MG63 (cell line): ENCODE results near the gene TRABD2B. TPM values are rescaled to one million over a fixed set of nuclear protein-coding genes. Genes with fewer than 3 reads are reported as not detected.

Experiments used
- DNase-seq: peaks from one replicate; pipeline ENCODE4 v3.0.0-alpha.2; 2020
- H3K27me3 ChIP-seq: fragments of 250-450 bp; sonication (Bioruptor Pico); 2 replicates; pipeline ENCODE4 v1.5.1; 2020; ENCODE audit warnings: mild to moderate bottlenecking, moderate library complexity
- H3K36me3 ChIP-seq: fragments of 250-450 bp; sonication (Bioruptor Pico); 2 replicates; pipeline ENCODE4 v1.5.1; 2020; ENCODE audit warnings: mild to moderate bottlenecking, moderate library complexity
- H3K4me3 ChIP-seq: fragments of 250-450 bp; sonication (Bioruptor Pico); 2 replicates; pipeline ENCODE4 v1.5.1; 2020; ENCODE audit warnings: mild to moderate bottlenecking, moderate library complexity
- H3K9me3 ChIP-seq: fragments of 250-450 bp; sonication (Bioruptor Pico); 2 replicates; pipeline ENCODE4 v1.5.1; 2020; ENCODE audit warnings: mild to moderate bottlenecking, moderate library complexity
- total RNA-seq: library from RNA; depleted of rRNA; stranded (reverse); fragments of >200 nt; shearing (Covaris generic); gene quantifications from 2 replicates; pipeline ENCODE4 v1.2.3, GENCODE V29; 2014; ENCODE audit warnings: low replicate concordance

TRABD2B gene
- total RNA-seq, 1 experiment from 2014 or later, result 1.7 TPM

DNA sequence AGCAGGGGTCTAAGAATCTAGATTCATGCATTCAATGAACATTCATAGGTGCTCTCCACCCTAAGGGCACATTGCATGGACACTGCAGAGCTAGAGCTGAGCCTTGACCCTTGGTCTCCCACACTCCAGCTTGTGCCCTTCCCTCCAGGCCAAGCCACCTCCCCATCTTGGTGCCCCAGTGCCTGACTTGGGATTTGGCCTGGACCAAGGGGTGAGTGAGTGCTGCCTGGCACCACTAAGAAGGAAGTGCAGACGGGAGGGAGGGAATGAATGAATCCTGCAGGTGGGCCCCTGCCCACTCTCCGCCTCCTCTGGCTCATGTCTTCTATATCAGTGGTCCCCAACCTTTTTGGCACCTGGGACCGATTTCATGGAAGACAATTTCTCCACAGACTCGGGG, 146.7 kb downstream of the TRABD2B start:
- no peak for DNase-seq
- Histone ChIP-seq H3K27me3 (no peaks in the 10 kb centered on the region), H3K36me3 (no peaks in the 10 kb centered on the region), H3K9me3 (no peaks in the 10 kb centered on the region), H3K4me3 (no peak overlapping the region)

DNA sequence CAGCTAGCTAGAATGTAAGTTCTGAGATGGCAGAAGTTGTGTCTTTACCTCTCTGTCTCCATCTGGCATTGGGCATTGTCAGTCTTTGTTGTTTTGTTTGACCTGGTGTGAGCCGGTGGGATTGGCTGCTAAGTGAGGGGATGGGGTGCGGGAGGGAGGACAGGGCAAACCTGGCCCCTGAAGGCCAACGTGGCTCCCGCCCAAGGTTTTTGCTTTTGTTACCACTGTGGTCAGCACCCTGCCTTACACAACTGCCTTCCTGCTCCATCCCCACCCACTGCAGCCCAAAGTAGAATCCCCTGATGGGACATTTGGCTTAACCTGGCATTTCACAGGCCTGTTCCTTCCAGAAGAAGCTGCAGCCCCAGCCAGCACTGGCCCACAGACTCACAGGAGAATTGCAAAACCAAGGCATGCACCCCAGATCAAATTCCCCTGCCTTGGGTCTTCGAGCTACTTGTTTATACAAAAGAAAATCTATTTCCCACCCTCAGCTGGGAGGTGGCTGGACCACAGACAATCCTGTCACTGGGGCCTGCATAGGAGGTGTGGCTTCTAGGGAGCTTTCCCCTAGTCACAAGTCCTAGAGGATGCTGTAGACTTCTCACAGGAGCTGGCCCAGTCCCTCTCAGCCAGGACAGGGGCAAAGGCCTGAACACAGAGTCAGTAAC, 147.5 kb downstream of the TRABD2B start:
- no peaks in the 10 kb centered on the region for H3K36me3 ChIP-seq
- no peak overlapping the region for H3K4me3 ChIP-seq
- DNase-seq, result no peak
- no peaks in the 10 kb centered on the region for H3K9me3 ChIP-seq
- H3K27me3 ChIP-seq, result no peaks in the 10 kb centered on the region

DNA sequence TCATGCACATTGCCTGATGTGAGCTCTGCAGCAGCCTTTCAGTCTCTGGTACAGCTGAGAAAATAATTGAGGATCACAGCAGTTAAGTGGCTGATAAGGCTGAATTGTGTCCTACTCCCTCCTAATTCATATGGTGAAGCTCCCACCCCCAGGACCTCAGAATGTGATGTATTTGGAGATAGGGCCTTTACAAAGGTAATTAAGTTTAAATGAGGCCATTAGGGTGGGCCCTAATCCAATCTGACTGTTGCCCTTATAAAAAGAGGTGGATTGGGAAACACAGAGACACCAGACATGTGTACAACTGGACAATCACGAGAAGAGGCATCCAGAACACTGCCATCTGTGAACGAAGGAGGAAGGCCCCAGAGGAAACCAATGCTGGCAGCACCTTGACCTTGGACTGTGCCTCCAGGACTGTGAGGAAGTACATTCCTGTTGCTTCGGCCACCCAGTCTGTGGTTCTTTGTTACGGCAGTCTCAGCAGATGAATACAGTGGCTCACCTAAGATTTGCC, 148.1 kb downstream of the TRABD2B start:
- no peak for DNase-seq
- Histone ChIP-seq H3K9me3 (no peaks in the 10 kb centered on the region), H3K27me3 (no peaks in the 10 kb centered on the region), H3K4me3 (no peak overlapping the region), H3K36me3 (no peaks in the 10 kb centered on the region)

DNA sequence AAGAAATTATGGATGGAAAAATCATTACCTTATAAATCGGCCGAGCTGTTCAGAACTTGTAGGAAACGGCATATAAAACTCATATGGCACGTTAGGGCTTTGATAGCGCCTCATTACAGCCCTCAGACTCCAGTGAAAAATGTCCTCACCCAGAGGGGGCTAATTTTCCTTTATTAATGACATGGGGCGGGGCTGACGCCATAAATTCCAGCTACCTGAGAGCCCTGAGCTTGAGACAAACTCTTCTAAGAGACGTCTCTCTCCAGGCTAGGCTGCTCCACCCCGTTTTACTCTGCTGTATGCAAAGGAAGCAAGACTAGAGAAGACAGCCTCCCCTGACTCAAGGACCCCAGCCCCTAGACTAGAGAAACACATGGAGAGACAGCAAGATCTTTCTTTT, 149.4 kb downstream of the TRABD2B start:
- DNase-seq, result no peak
- no peaks in the 10 kb centered on the region for H3K9me3 ChIP-seq
- H3K4me3 ChIP-seq, result no peak overlapping the region
- H3K27me3 ChIP-seq, result no peaks in the 10 kb centered on the region
- H3K36me3 ChIP-seq, result no peaks in the 10 kb centered on the region

DNA sequence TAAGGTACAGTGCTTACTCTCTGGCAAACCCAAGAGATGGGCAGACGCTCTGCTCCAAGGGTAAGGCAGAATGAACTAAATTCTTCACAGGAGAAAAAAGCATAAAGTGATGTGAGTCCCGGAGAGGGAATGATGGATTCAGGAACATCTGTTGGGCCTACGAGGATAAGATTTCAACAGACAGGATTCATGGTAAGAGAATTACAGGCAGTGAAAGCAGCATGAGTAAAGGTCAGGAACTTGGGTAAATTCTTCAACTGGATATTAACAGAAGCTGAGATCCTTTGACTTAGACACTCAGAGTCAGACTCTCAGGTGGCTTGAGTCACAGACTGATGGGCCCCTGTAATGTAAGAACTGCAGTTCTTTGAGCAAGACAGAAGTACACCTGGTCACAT, 152.6 kb downstream of the TRABD2B start:
- H3K36me3 ChIP-seq, result no peaks in the 10 kb centered on the region
- no peak overlapping the region for H3K4me3 ChIP-seq
- no peaks in the 10 kb centered on the region for H3K9me3 ChIP-seq
- H3K27me3 ChIP-seq, result no peaks in the 10 kb centered on the region
- no peak for DNase-seq

DNA sequence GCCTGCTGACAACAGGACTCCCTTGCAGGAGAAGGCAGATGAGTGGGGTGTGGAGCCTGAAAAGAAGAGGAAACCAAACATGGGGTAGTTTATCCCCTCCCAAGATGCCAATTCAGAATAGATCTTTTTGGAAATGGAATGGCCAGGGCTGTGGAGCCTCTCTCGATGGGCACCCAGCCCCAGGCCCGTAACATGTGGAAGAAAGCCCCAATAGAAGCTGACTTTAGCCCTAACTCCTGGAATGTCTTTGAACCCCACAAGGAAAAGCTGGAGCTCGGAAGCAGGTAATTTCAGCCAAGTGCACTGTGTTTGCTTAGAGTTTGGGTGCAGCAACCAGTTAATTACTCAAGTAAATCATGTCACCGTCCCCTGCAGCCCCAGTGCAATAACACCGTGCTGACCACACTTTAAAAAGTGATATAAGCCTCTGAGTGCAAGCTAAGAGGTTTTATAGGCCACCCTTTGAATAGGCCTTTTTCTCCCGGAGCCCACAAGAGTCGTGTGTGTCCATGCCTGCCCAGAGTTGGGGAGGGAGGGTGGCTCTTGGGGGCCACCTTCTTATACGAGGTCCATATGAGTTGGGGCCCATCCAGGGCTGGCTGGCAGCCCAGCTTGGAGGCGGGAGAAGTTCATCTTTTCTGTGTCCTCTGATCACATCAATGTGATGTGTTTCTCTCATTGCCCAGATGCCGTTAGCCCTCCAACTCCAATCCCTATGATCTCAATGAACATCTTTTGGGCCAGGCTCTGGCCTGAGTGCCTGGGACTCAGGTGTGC, 153.2 kb downstream of the TRABD2B start:
- Histone ChIP-seq H3K4me3 (no peak overlapping the region), H3K27me3 (no peaks in the 10 kb centered on the region), H3K36me3 (no peaks in the 10 kb centered on the region), H3K9me3 (no peaks in the 10 kb centered on the region)
- DNase-seq, result no peak

DNA sequence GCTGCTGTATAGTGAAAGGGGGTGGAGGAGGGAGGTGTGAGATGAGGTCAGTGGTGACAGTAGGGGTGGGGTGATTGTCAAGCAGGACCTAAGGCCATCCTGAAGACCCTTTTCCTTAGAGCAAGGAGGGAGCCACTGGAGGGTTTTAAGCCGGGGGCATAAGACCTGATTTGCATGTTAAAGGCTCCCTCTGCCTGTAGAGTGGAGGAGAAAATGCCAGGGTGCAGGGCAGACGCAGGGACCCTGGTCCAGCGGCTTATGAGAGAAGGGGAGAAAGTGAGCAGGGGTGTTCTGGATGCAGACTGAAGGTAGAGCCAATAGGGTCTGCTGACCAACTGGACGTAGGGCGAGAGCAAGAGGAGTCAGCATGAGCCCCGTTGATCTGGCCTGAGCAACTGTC, 154.1 kb downstream of the TRABD2B start:
- DNase-seq, result no peak
- Histone ChIP-seq H3K9me3 (no peaks in the 10 kb centered on the region), H3K27me3 (no peaks in the 10 kb centered on the region), H3K4me3 (no peak overlapping the region), H3K36me3 (no peaks in the 10 kb centered on the region)

DNA sequence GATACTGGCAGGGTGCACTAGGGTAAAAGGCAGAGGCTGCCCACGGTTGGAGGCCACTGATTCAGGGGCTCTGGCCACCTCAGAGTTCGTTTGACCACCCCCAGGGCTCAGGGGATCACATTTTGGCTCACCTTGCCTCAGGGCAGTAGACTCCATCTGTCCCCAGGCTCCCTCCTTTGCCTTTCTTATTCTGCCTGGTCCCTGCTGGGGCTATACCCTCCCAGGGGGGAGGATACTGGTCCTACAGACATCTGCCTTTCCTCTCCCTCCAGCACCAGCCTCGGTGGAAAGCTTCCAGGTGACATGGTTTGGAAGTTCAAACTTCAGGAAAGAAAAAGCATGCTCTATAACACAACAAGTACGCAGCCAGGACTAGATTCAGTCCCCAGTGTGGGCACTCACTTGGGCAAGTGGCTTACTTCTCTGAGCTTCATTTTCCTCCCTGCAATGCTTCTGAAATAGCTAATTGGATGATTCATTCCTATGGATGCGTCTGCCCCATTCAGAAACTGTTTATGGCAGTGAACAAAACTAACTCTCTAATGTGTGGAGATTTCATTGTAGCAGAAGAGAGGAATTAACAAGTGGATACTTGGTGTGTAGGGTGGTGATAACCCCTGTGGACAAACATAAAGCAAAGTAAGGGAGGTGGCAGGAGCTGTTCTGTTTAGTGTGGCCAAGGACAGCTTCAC, 154.8 kb downstream of the TRABD2B start:
- no peak for DNase-seq
- no peaks in the 10 kb centered on the region for H3K27me3 ChIP-seq
- no peak overlapping the region for H3K4me3 ChIP-seq
- no peaks in the 10 kb centered on the region for H3K9me3 ChIP-seq
- no peaks in the 10 kb centered on the region for H3K36me3 ChIP-seq

DNA sequence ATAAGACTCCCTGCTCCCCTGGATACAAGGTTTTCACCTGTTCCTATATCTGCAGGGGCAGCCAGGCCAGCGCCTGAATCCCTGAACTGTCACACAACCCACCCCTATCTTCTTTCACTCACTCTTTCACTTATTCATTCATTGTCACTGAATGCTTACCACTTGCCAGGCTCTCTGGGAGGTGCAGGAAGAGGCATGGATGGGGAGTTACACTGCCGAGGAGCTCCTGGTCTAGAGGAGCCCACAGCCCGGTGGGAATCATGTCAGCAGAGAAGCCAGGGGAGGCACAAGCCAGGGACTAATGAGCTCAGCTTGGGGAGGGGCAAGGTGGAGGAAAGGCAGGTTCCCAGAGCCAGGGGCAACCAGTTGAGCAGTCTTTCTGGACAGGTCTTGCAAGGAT, 155.8 kb downstream of the TRABD2B start:
- Histone ChIP-seq H3K4me3 (no peak overlapping the region), H3K36me3 (no peaks in the 10 kb centered on the region), H3K9me3 (no peaks in the 10 kb centered on the region), H3K27me3 (no peaks in the 10 kb centered on the region)
- DNase-seq, result no peak

DNA sequence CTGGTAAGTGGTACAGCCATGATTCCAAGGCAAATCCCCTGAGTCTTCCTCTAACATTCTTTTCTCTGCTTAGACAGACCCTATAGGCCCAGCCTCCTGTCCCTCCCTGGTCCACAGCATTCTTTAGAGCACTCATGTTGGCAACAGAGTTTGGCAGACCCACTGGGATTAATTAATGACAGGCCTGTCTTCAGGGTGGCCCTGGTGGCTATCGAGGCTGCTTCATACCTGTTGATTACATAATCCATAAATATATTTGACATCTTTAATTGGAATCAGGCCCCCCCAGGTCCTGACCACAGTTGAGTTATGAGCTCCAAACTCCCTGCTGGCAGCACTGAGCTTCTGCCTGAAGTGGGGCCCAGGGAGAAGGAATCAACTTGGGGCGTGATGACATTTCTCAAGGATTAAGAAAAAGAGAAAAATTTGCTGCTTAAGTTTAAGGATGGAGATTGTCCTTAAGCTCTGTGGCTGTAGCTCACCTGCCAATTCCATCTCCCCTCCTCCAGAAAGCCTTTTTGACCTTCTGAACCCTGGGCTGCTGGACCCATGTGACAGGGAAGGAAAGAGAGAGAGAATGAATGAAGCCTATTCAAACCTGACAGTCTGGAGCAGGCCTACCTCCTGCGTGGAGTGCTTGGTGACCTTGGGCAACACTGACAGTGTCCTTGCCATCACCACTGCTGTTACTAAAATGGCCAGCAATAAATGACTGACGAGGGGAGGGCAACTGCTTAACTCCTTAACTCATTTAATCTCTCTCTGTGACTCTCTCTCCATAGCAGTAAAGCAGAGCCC, 156.6 kb downstream of the TRABD2B start:
- H3K9me3 ChIP-seq, result peaks cover 2% of the 10 kb centered on the region
- no peak overlapping the region for H3K4me3 ChIP-seq
- H3K27me3 ChIP-seq, result no peaks in the 10 kb centered on the region
- H3K36me3 ChIP-seq, result no peaks in the 10 kb centered on the region
- no peak for DNase-seq

DNA sequence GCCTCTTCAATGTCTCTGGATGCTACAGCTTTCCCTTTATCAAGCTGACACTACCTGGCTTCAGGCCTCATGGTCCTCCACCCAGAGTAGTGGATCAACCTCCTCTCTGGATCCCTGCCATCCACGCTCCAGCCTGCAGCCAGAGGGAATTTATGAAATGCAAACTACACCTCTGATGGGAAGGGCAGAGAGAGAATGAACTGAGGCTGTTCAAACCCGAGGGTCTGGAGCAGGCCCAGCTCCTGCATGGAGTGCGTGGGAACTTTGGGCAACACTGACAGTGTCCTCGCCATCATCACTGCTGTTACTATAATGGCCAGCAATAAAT, 157.8 kb downstream of the TRABD2B start:
- Histone ChIP-seq H3K4me3 (no peak overlapping the region), H3K9me3 (peaks cover 9% of the 10 kb centered on the region), H3K27me3 (no peaks in the 10 kb centered on the region), H3K36me3 (no peaks in the 10 kb centered on the region)
- DNase-seq, result no peak

DNA sequence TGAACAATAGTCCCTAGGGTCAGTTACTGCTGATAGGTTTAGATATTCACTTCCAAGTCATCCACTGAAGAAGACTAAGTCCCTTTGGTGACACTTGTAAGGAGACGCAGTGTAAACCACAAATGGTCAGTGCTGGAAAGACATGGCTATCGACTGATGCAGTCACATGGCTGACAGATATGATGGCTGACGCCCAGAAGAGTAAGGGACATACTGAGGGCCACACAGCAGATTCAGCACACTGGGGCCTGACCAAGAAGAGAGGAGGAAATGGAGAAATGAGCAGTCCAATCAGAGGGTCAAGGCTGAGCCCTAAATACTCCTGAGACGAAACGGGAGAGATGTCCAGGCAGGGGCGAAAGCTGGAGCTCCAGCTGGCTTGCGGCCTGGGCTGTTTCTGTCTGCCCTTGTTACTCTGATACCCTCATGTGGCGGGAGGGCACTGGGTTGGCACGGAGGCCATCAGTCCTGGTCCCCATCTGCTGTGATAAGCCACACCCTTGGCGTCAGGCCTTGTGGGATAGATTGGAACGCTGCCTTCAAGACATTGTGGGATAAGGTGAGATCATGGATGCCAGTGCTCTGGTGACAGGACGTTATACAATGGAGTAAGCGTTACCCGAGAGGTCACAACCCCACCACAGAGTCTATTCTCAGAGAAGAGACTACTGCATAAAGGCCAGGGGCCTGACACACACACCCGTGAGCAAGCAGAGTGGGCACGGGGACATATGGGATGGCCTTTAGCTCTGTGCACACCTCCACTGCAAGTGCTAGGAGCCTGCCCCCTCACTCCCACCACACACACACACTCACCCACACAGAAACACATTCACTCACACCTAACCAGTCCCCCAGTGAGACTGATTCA, 158.4 kb downstream of the TRABD2B start:
- no peaks in the 10 kb centered on the region for H3K27me3 ChIP-seq
- H3K36me3 ChIP-seq, result no peaks in the 10 kb centered on the region
- H3K9me3 ChIP-seq, result peaks cover 9% of the 10 kb centered on the region
- DNase-seq, result no peak
- H3K4me3 ChIP-seq, result no peak overlapping the region

DNA sequence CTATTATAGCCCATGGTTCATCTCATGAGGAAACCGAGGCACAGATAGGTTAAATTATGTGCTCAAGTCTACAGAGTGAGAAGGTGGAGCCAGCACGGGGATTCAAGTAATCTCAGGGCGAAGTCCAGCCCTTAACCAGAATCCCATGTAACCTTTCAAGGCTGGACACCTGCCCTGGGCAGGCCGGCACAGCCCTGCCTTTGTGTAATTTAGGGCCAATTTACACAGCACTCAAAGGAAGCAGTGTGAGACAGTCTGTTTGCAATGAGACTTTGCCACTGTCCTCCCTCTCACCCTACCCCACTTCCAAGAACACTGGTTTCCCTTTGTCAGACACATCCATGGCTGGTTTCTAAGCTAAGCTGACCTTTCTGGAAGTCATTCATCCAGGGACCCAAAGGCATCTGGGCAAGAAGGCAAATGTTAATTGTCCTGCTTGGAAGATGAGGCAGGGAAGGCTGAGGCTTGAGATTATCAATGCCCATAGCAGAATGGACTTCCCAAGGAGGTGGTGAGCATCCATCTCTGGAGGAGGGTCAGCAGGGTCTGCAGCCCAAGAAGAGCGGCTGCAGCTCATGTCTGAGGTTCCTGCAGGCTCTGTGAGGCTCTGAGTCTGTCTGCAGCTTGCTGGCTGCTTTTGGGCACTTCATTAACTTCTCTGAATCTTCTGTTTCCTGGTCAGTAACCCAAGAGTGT, 159.2 kb downstream of the TRABD2B start:
- Histone ChIP-seq H3K4me3 (no peak overlapping the region), H3K36me3 (no peaks in the 10 kb centered on the region), H3K9me3 (peaks cover 9% of the 10 kb centered on the region), H3K27me3 (no peaks in the 10 kb centered on the region)
- DNase-seq, result no peak

DNA sequence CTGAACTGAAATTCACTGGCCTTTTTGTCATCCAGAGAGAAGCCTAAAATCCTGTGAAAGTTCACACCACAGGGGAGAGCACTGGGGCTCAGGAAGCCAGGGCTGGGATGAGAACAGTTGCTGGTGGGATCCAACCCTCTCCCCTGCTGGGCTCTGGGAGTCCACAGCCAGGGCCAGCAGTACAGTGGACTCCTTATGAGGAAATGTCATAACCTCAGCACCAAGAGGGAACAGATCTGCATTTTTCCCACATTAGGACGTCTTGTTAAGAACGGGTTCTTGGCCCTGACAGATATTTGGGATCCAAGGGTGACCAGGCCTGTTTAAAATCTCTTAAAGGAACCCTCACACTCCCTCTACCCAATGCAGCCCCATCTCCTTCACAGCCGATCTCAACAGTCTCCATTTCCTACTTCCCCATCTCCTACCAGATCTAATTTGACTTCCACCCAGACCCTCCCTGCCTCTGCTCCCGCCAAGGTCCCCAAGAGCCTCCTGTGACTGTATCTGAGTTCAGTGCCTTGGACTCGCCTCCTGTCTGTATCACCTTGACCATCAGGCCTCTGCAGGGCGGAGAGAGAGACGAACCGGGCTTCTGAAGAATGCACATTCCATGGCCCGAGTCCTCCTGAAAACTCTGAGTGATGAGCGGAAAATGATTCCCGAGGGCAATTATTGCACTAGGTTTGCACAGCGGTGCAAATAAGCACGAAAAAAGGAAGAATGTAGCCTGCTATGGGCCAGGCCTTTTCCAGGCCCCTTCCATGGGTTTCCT, 159.9 kb downstream of the TRABD2B start:
- Histone ChIP-seq H3K9me3 (peaks cover 9% of the 10 kb centered on the region), H3K27me3 (no peaks in the 10 kb centered on the region), H3K36me3 (no peaks in the 10 kb centered on the region), H3K4me3 (no peak overlapping the region)
- no peak for DNase-seq

DNA sequence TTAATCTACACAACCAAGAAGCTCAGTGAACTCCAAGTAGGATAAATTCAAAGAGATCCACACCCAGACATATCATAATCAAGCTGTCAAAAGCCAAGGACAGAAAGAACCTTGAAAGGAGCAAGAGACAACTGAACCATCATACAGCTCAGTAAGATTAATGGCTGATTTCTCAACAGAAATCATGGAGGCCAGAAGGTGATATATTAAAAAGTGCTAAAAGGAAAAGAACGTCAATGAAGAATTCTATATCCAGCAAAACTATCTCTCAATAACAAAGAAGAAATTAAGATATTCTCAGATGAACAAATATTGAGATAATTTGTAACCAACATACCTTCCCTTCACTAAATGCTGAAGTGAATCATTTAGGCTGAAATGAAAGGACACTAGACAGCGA, 161.8 kb downstream of the TRABD2B start:
- H3K9me3 ChIP-seq, result peaks cover 9% of the 10 kb centered on the region
- no peaks in the 10 kb centered on the region for H3K27me3 ChIP-seq
- no peaks in the 10 kb centered on the region for H3K36me3 ChIP-seq
- no peak for DNase-seq
- H3K4me3 ChIP-seq, result no peak overlapping the region
